Measurements from ENCODE around the gene IKZF3.
A peak's percentile ranks its signal among the peaks of the same experiment; 100 is the strongest.
"Not testable (repeated sequence)": the region's sequence is repeated elsewhere in the genome, so short reads cannot be mapped to it uniquely, and the experiment has no call there.

The IKZF3 gene

GRCh38 chr17:39863918-39864746 is at the start of gene IKZF3:
IKZF3 (minus strand) TSS chr17:39864312; CDS start chr17:39864126, 186 bp downstream.
- peak; percentile 90 for DNase-seq

- DNase-seq = no peak
Observed at GRCh38 chr17:39908789-39909352, 44.8 kb upstream of the IKZF3 start.

- no peak for DNase-seq
Observed at GRCh38 chr17:39904990-39905288, 40.8 kb upstream of the IKZF3 start.

- DNase-seq = no peak
Observed at GRCh38 chr17:39903158-39903884, 39.2 kb upstream of the IKZF3 start.

- DNase-seq = not testable (repeated sequence)
Observed at GRCh38 chr17:39902027-39902426, 37.9 kb upstream of the IKZF3 start.

GRCh38 chr17:39899215-39899614 is 35.1 kb upstream of the IKZF3 start:
- DNase-seq = no peak

GRCh38 chr17:39898088-39898487 is 34.0 kb upstream of the IKZF3 start:
- no peak for DNase-seq

GRCh38 chr17:39894681-39895376 is 30.7 kb upstream of the IKZF3 start:
- DNase-seq = no peak

- DNase-seq = no peak
Observed at GRCh38 chr17:39889200-39889599, 25.1 kb upstream of the IKZF3 start.

- no peak for DNase-seq
Observed at GRCh38 chr17:39887078-39887477, 23.0 kb upstream of the IKZF3 start.

GRCh38 chr17:39886102-39886501 is 22.0 kb upstream of the IKZF3 start:
- not testable (repeated sequence) for DNase-seq

GRCh38 chr17:39872751-39873150 is 8.6 kb upstream of the IKZF3 start:
- no peak for DNase-seq

GRCh38 chr17:39871801-39872200 is 7.7 kb upstream of the IKZF3 start:
- DNase-seq = no peak

- no peak for DNase-seq
Observed at GRCh38 chr17:39870776-39871175, 6.7 kb upstream of the IKZF3 start.

GRCh38 chr17:39868554-39868942 is 4.4 kb upstream of the IKZF3 start:
- DNase-seq = no peak

- DNase-seq = peak; percentile 74
Observed at GRCh38 chr17:39867880-39868553, 3.9 kb upstream of the IKZF3 start, which contains the start of gene ZPBP2. ZPBP2 (plus strand) TSS chr17:39868202; CDS start chr17:39868355, 153 bp downstream.

- peak; percentile 78 for DNase-seq
Observed at GRCh38 chr17:39867084-39867879, 3.2 kb upstream of the IKZF3 start.

- no peak for DNase-seq
Observed at GRCh38 chr17:39866013-39866730, 2.1 kb upstream of the IKZF3 start.

GRCh38 chr17:39863244-39863917 is 731 bp downstream of the IKZF3 start:
- DNase-seq = no peak

- no peak for DNase-seq
Observed at GRCh38 chr17:39861235-39861634, 2.9 kb downstream of the IKZF3 start.
